GM12874 (cell line): ENCODE data around the gene COG6.

Experiments used
- CTCF ChIP-seq: IDR thresholded peaks from 2 replicates; pipeline ENCODE4 v1.5.1; 2011; ENCODE audit warnings: low read depth, mild to moderate bottlenecking, control low read depth, low read length, moderate library complexity; ENCODE audit not compliant: insufficient read depth

COG6 gene

GRCh38 chr13:39655569-39656324, at the start of gene COG6:
COG6 (plus strand) TSS chr13:39655662; CDS start chr13:39655727, 65 bp downstream.
- peak; percentile 12; the same call in 1 of the 2 replicates for TF ChIP-seq CTCF

- TF ChIP-seq CTCF: no peak
Measured at GRCh38 chr13:39605677-39606320, 49.7 kb upstream of the COG6 start.

- no peak for TF ChIP-seq CTCF
Measured at GRCh38 chr13:39607876-39608275, 47.6 kb upstream of the COG6 start.

- TF ChIP-seq CTCF: peak; percentile 58
Measured at GRCh38 chr13:39612023-39612637, 43.3 kb upstream of the COG6 start.

GRCh38 chr13:39616087-39616694, 39.3 kb upstream of the COG6 start:
- TF ChIP-seq CTCF: peak; percentile 85

- no peak for TF ChIP-seq CTCF
Measured at GRCh38 chr13:39618561-39618960, 36.9 kb upstream of the COG6 start.

GRCh38 chr13:39623466-39623865, 32.0 kb upstream of the COG6 start:
- no peak for TF ChIP-seq CTCF
